HG02885 (cell line): ENCODE results near the gene MYOCD.

Experiments used
- ATAC-seq: cut with Tn5 transposase; IDR thresholded peaks from one replicate; pipeline ENCODE4 v1.9.1; 2021; ENCODE audit warnings: mild to moderate bottlenecking; ENCODE audit not compliant: unreplicated experiment, poor library complexity

Gene MYOCD

GRCh38 chr17:12642034-12642433 is 23.7 kb upstream of the MYOCD start:
- ATAC-seq, result no peak

GRCh38 chr17:12643822-12644221 is 21.9 kb upstream of the MYOCD start:
- no peak for ATAC-seq

GRCh38 chr17:12644623-12645022 is 21.1 kb upstream of the MYOCD start:
- no peak for ATAC-seq

- ATAC-seq, result no peak
Measured at GRCh38 chr17:12646761-12647422, 18.8 kb upstream of the MYOCD start.

- ATAC-seq, result no peak
Measured at GRCh38 chr17:12648498-12648897, 17.2 kb upstream of the MYOCD start.

GRCh38 chr17:12655936-12656335 is 9.8 kb upstream of the MYOCD start:
- no peak for ATAC-seq

GRCh38 chr17:12656354-12656753 is 9.3 kb upstream of the MYOCD start:
- ATAC-seq, result no peak

- ATAC-seq, result no peak
Measured at GRCh38 chr17:12659500-12659899, 6.2 kb upstream of the MYOCD start.

GRCh38 chr17:12664252-12664651 is 1.4 kb upstream of the MYOCD start:
- ATAC-seq, result no peak

GRCh38 chr17:12664894-12665262 is 812 bp upstream of the MYOCD start:
- no peak for ATAC-seq

- no peak for ATAC-seq
Measured at GRCh38 chr17:12666718-12667117, 1.0 kb downstream of the MYOCD start.

- no peak for ATAC-seq
Measured at GRCh38 chr17:12667299-12667958, 1.7 kb downstream of the MYOCD start.

GRCh38 chr17:12671906-12672305 is 6.2 kb downstream of the MYOCD start:
- ATAC-seq, result no peak

GRCh38 chr17:12672947-12673346 is 7.3 kb downstream of the MYOCD start:
- ATAC-seq, result no peak

- ATAC-seq, result no peak
Measured at GRCh38 chr17:12673788-12674187, 8.1 kb downstream of the MYOCD start.

GRCh38 chr17:12680407-12680897 is 14.8 kb downstream of the MYOCD start:
- ATAC-seq, result no peak

GRCh38 chr17:12680993-12681392 is 15.3 kb downstream of the MYOCD start:
- no peak for ATAC-seq

GRCh38 chr17:12683299-12683698 is 17.6 kb downstream of the MYOCD start:
- no peak for ATAC-seq

- no peak for ATAC-seq
Measured at GRCh38 chr17:12686486-12686885, 20.8 kb downstream of the MYOCD start.

- no peak for ATAC-seq
Measured at GRCh38 chr17:12688382-12688781, 22.7 kb downstream of the MYOCD start.

- ATAC-seq, result no peak
Measured at GRCh38 chr17:12691173-12691572, 25.5 kb downstream of the MYOCD start.

- no peak for ATAC-seq
Measured at GRCh38 chr17:12693640-12694039, 27.9 kb downstream of the MYOCD start.
